ENCODE measurements around the gene CXCL13. TPM values are rescaled to one million over a fixed set of nuclear protein-coding genes. Genes with fewer than 3 reads are reported as not detected.

Gene CXCL13
- polyA plus RNA-seq, 1 donor: 0.62 TPM

Other genes starting within 250 kb of the CXCL13 start
- 38.4 TPM for gene CNOT6L, start 213.5 kb downstream of the CXCL13 start, polyA plus RNA-seq (ENCODE audit: insufficient read length)